ENCODE results near the gene AKT2.

Gene AKT2

GRCh38 chr19:40216013-40216776 is 69.0 kb downstream of the AKT2 start:
- peak; percentile 78 to 93 for DNase-seq

DNA sequence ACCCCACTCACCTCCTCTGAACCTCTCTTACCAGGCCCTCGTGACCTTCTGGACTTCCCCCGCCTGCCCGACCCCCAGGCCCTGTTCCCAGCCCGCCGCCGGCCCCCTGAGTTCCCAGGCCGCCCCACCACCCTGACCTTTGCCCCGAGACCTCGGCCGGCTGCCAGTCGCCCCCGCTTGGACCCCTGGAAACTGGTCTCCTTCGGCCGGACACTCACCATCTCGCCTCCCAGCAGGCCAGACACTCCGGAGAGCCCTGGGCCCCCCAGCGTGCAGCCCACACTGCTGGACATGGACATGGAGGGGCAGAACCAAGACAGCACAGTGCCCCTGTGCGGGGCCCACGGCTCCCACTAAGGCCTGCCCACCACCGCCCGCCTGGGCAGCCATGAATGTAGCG is 70.2 kb downstream of the AKT2 start:
- DNase-seq: no peak

DNA sequence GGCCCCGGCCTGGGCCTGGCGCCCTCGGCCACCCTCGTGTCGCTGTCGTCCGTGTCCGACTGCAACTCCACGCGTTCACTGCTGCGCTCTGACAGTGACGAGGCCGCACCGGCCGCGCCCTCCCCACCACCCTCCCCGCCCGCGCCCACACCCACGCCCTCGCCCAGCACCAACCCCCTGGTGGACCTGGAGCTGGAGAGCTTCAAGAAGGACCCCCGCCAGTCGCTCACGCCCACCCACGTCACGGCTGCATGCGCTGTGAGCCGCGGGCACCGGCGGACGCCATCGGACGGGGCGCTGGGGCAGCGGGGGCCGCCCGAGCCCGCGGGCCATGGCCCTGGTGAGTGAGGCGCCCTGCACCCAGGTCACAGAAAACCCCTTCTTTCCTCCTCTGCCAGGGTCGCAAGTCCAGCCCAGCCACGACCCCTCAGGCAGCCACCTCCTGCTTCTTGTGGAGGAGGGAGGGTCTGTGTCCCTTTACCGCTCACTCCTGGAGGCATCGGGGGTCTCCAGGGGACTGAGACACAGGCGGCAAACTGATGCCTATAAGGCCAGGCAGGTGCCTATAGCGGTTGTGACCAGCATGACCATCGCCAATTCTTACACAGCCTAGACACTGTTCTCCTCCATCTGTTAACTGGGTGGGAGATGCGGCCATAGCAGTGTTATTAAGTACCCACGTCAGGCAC is 71.1 kb downstream of the AKT2 start:
- DNase-seq: no peak

DNA sequence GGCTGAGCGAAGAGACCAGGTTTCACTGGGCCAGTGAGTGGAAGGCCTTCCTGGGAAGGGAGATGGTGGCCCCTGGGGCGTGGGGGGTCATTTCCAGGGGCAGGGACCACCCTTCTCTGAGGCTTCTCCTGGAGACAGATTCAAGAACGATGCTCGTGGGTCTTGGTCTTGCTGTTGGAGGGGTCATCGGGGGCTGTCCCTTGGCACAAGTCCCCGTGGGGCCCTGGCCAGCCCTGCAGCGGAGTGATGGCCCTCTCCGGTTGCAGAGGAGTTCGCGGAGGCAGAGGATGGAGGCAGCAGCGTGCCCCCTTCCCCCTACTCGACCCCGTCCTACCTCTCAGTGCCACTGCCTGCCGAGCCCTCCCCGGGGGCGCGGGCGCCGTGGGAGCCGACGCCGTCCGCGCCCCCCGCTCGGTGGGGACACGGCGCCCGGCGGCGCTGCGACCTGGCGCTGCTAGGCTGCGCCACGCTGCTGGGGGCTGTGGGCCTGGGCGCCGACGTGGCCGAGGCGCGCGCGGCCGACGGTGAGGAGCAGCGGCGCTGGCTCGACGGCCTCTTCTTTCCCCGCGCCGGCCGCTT is 71.8 kb downstream of the AKT2 start:
- DNase-seq: no peak

DNA sequence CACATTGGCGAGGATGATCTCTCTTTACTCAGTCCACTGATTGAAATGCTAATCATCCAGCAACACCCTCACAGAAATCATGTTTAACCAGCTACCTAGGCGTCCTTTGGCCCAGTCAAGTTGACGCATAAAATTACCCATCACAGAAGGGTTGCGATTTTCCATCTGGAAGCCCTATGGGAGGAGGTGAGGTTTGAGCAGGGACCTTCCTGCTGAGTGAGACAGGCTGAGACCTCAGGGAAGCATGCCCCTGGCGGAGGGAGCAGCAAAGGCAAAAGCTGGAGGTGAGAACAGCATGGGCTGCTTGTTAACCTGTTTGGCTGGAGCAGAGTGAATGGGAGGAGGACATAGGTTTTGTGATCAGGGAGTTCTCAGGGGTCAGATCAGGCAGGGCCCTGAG is 74.3 kb downstream of the AKT2 start:
- no peak for DNase-seq

- DNase-seq: no peak
Measured at GRCh38 chr19:40208602-40209001, 76.5 kb downstream of the AKT2 start.

DNA sequence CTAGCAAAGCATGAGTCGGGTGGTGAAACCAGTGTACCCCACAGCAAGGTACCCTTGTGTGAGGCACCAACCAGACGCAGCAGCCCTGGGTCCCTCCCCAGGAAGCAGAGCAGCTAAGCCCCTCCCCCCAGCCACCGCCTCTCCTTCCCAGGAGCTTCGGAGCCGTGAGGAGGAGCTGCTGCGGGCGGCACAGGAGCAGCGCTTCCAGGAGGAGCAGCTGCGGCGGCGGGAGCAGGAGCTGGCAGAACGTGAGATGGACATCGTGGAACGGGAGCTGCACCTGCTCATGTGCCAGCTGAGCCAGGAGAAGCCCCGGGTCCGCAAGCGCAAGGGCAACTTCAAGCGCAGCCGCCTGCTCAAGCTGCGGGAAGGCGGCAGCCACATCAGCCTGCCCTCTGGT is 79.4 kb downstream of the AKT2 start:
- no peak for DNase-seq

DNA sequence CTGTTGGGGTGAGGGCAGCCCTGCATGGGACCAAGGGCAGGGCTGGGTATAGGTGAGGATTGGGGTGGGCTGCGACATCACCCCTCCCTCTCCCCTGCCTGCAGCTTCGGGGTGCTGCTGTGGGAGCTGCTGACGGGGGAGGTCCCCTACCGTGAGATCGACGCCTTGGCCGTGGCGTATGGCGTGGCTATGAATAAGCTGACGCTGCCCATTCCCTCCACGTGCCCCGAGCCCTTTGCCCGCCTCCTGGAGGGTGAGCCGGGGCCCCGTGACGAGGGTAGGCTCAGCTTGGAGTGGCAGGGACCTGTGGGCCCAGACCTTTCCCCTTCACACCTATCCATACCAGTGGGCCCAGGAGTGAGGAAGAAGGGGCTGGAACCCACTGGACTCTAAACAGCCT is 80.8 kb downstream of the AKT2 start:
- no peak for DNase-seq

GRCh38 chr19:40200341-40201099 is 84.6 kb downstream of the AKT2 start:
- DNase-seq: no peak

DNA sequence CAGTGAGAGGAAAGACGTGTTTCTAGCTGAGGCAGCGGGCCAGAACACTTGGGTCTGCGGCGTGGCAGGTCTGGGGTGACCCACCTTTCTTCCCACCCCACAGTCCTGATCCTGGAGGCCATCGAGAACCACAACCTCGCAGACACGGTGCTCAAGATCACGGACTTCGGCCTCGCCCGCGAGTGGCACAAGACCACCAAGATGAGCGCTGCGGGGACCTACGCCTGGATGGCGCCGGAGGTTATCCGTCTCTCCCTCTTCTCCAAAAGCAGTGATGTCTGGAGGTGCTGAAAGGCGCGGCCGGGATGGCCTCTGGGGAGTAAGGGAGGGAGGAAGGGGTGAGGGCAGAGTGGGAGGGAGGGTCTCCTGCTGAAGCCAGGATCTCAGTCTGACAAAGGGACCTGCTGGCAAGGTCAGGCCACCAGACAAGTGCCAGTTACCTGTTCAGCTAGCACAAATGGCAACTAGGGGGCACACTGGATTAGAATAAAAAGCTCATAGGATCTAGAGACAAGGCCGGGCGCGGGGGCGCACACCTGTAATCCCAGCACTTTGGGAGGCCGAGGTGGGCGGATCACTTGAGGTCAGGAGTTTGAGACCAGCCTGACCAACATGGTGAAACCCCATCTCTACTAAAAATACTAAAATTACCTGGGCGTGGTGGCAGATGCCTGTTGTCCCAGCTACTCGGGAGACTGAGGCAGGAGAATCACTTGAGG is 86.7 kb downstream of the AKT2 start:
- DNase-seq: no peak

DNA sequence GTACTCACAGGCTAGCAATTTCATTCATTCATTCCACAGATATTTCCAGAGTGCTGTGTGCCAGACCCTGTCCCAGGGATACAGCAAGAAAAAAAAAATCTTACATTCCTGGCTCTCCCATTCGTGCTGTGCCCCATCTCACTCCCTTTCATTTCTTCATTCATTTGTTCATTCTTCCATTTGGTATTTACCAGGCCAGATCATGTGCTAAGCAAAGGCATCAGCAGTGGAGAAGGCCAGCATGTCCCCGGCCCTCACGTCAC is 91.6 kb downstream of the AKT2 start:
- DNase-seq: no peak

GRCh38 chr19:40192758-40193586 is 92.2 kb downstream of the AKT2 start:
- no peak for DNase-seq

GRCh38 chr19:40191836-40192646 is 93.1 kb downstream of the AKT2 start:
- DNase-seq: peak; percentile 14 to 49

DNA sequence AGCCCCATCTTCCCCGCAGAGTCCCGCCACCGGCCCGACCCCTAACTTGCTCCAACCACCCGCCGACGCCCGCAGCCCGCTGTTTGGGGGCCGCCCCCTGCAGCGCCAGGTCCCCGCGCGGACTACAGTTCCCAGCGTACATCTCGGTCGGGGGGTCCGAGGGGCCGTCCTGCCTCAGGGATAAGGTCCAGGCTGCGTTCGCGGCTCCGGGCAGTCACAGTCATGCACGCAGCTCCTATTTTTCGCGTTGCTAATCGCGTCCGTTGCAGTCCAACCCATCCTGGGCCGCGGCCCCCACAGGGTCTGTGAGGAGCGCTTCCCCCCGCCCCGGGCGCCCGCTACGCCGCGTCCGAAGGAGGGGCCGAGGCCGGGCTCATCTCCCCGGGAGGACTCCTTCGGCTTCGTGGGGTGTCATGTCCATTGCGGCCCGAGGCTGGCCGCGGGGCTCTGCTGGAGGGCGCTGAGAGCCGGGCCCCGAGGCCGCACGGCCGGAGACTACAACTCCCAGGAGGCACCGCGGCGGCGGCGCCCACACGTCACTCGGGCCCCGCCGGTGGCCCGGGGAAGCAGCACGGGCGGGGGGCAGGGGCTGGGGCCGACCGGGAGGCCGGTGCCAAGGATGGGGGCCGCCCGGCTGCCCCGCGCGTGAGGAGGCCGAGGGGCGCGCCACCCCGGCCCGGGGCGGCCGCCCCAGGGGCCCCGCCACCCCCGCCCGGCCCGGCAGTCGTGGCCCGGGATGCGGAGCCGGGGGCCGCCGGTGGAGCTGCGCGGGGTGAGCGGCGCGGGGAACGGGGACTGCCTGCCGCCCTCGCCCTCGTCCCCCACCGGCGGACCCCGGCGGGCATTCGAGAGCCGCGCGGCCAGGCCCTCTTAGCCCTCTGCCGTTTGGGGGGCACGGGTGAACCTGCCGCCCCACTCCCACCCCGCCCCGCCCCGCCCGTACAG is 94.0 kb downstream of the AKT2 start, which contains the start of gene MAP3K10:
TSS of gene MAP3K10 (plus strand) at position 536 of the 945 bp plus-strand sequence. CDS start 606 bp downstream, outside the sequence.
- DNase-seq: peak; percentile 51 to 69

DNA sequence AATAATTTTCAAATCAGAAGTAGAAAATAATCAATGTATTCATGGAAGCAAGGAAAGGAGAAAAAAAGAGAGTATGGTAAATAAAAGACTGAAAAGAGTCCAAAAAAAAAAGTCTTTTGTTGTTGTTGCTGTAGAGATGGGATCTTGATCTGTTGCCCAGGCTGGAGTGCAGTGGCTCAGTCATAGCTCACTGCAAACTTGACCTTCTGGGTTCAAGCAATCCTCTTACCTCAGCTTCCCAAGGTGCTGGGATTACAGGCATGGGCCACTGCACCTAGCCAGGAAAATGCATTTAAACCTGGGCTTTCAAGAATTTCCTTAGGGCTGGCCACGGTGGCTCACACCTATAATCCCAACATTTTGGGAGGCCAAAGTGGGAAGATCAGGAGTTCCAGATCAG is 100.9 kb downstream of the AKT2 start:
- DNase-seq: no peak

Data from NCI-H524 (cell line).